HuH-7 (cell line): ENCODE data around the gene WSB1.

ENCODE experiments used
- DNase-seq: peaks from one replicate; pipeline ENCODE4 v3.0.0; 2011; ENCODE audit warnings: low spot score

The WSB1 gene

GRCh38 chr17:27360507-27360906 lies 66.6 kb downstream of the WSB1 start:
- DNase-seq = no peak

GRCh38 chr17:27361695-27362094 lies 67.8 kb downstream of the WSB1 start:
- DNase-seq = no peak

GRCh38 chr17:27362503-27362902 lies 68.6 kb downstream of the WSB1 start:
- DNase-seq = no peak

DNA sequence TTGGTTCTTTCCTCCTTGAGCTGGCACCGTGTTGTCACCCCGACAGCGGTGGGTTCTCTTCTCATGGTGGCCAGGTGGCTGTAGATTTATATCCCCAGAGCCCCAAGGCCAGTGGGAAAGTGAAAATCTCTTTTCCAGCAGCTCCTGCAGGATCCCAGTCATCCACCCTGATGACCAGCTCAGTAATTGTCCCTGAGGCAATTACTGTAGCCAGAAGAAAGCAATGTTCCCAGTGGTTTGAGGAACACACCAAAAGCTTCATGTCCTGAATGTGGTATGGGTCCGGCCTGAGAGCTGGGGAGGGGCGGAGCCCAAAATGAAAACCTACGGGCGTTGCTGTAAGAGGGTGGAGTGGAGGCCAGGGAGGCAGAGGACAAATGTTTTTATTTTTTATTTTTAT lies 69.0 kb downstream of the WSB1 start:
- no peak for DNase-seq

DNA sequence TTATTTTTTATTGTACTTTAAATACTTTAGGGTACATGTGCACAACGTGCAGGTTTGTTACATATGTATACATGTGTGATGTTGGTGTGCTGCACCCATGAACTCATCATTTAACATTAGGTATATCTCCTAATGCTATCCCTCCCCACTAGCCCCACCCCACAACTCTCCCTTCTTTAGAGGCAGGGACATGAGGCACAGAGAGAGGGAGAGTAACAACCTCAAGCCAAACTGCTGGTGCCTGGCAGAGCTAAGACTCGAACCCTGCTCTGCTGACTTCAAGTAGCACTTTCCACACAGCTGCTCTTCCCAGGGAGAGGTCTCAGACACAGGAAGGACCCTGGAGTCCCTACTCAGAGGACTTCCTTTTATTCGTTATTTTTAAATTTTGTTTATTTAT lies 69.4 kb downstream of the WSB1 start:
- DNase-seq = no peak
